Liver (tissue), 9 donors: ENCODE measurements around the gene TSPO2. TPM values are rescaled to one million over a fixed set of nuclear protein-coding genes. Genes with fewer than 3 reads are reported as not detected.

Experiments used
- DNase-seq: peaks from one replicate; pipeline ENCODE4 v3.0.0-alpha.2; 2017; ENCODE audit warnings: low spot score
- H3K27ac ChIP-seq, 2 donors: one replicate each; pipeline ENCODE4 v1.7.0; 2013; ENCODE audit warnings: inconsistent platforms in 2 of 2, low read length in 2 of 2, control low read depth in 1 of 2, low read depth in 1 of 2, mild to moderate bottlenecking in 1 of 2
- H3K27me3 ChIP-seq, 4 donors: one replicate each; pipeline versions ENCODE4 v1.6.1 to v1.7.0; 2013; ENCODE audit warnings: low read length in 3 of 4, inconsistent platforms in 1 of 4, mild to moderate bottlenecking in 1 of 4, moderate library complexity in 1 of 4; ENCODE audit not compliant: control insufficient read depth in 4 of 4, insufficient read depth in 4 of 4
- H3K36me3 ChIP-seq, 4 donors: one replicate each; pipeline versions ENCODE4 v1.6.1 to v1.7.0; 2013; ENCODE audit warnings: low read length in 3 of 4, mild to moderate bottlenecking in 3 of 4, low read depth in 1 of 4, moderate library complexity in 1 of 4; ENCODE audit not compliant: control insufficient read depth in 4 of 4, insufficient read depth in 3 of 4
- H3K4me1 ChIP-seq, 4 donors: one replicate each; pipeline versions ENCODE4 v1.6.1 to v1.7.0; 2013; ENCODE audit warnings: low read length in 3 of 4, mild to moderate bottlenecking in 3 of 4, moderate library complexity in 1 of 4; ENCODE audit not compliant: control insufficient read depth in 4 of 4, insufficient read depth in 4 of 4
- H3K4me3 ChIP-seq, 3 donors: one replicate each; pipeline versions ENCODE4 v1.6.1 to v1.7.0; 2013; ENCODE audit warnings: low read length in 3 of 3, control low read depth in 1 of 3, low read depth in 1 of 3, mild to moderate bottlenecking in 1 of 3
- H3K9ac ChIP-seq, 2 donors: one replicate each; pipeline ENCODE4 v1.7.0; 2013; ENCODE audit warnings: low read length in 2 of 2, mild to moderate bottlenecking in 2 of 2, moderate library complexity in 2 of 2, control low read depth in 1 of 2, low read depth in 1 of 2
- H3K9me3 ChIP-seq, 4 donors: one replicate each; pipeline versions ENCODE4 v1.6.1 to v1.7.0; 2013; ENCODE audit warnings: low read length in 3 of 4; ENCODE audit not compliant: control insufficient read depth in 4 of 4
- ATF3 ChIP-seq: IDR thresholded peaks from 2 replicates; pipeline ENCODE4 v1.6.1; 2016; ENCODE audit warnings: antibody characterized with exemption
- CTCF ChIP-seq: fragments of 150-350 bp; IDR thresholded peaks from 2 replicates; pipeline ENCODE4 v1.5.1; 2017; ENCODE audit warnings: improper control_type of control experiment, low read depth, low read length; ENCODE audit not compliant: missing input control
- EGR1 ChIP-seq, 2 donors: IDR thresholded peaks; 2 replicates each; pipeline ENCODE4 v1.6.1; 2016 to 2018; ENCODE audit warnings: antibody characterized with exemption in 2 of 2, low read depth in 2 of 2
- FOXA1 ChIP-seq: IDR thresholded peaks from 2 replicates; pipeline ENCODE4 v1.6.1; 2016; ENCODE audit warnings: antibody characterized with exemption
- FOXA2 ChIP-seq: IDR thresholded peaks from 2 replicates; pipeline ENCODE4 v1.6.1; 2016; ENCODE audit warnings: antibody characterized with exemption
- GABPA ChIP-seq, 2 donors: IDR thresholded peaks in 1 of 2; conservative IDR thresholded peaks in 1 of 2; 2 replicates each; pipeline ENCODE4 v1.6.1; 2016; ENCODE audit warnings: antibody characterized with exemption in 2 of 2, mild to moderate bottlenecking in 1 of 2, moderate library complexity in 1 of 2
- HNF4A ChIP-seq, 2 donors: conservative IDR thresholded peaks; 2 replicates each; pipeline ENCODE4 v1.6.1; 2016; ENCODE audit warnings: antibody characterized with exemption in 2 of 2, mild to moderate bottlenecking in 2 of 2
- HNF4G ChIP-seq: IDR thresholded peaks from 2 replicates; pipeline ENCODE4 v1.6.1; 2016; ENCODE audit warnings: antibody characterized with exemption
- JUND ChIP-seq, 2 donors: IDR thresholded peaks; 2 replicates each; pipeline ENCODE4 v1.6.1; 2016; ENCODE audit warnings: antibody characterized with exemption in 2 of 2
- MAX ChIP-seq: IDR thresholded peaks from 2 replicates; pipeline ENCODE4 v1.6.1; 2016; ENCODE audit warnings: antibody characterized with exemption
- NR2F2 ChIP-seq: IDR thresholded peaks from 2 replicates; pipeline ENCODE4 v1.6.1; 2016; ENCODE audit warnings: antibody characterized with exemption
- RAD21 ChIP-seq, 2 donors: IDR thresholded peaks; 2 replicates each; pipeline ENCODE4 v1.6.1; 2016; ENCODE audit warnings: antibody characterized with exemption in 2 of 2, mild to moderate bottlenecking in 2 of 2
- REST ChIP-seq: IDR thresholded peaks from 2 replicates; pipeline ENCODE4 v1.6.1; 2016; ENCODE audit warnings: antibody characterized with exemption, mild to moderate bottlenecking
- RXRA ChIP-seq, 2 donors: IDR thresholded peaks; 2 replicates each; pipeline ENCODE4 v1.6.1; 2017 to 2018; ENCODE audit warnings: antibody characterized with exemption in 2 of 2, mild to moderate bottlenecking in 1 of 2
- SP1 ChIP-seq: IDR thresholded peaks from 2 replicates; pipeline ENCODE4 v1.6.1; 2018; ENCODE audit warnings: antibody characterized with exemption, mild to moderate bottlenecking
- TAF1 ChIP-seq: conservative IDR thresholded peaks from 2 replicates; pipeline ENCODE4 v1.6.1; 2016; ENCODE audit warnings: antibody characterized with exemption, mild to moderate bottlenecking
- YY1 ChIP-seq: IDR thresholded peaks from 2 replicates; pipeline ENCODE4 v1.6.1; 2016; ENCODE audit warnings: antibody characterized with exemption, mild to moderate bottlenecking
- ZBTB33 ChIP-seq: IDR thresholded peaks from 2 replicates; pipeline ENCODE4 v1.6.1; 2016; ENCODE audit warnings: antibody characterized with exemption
- WGBS: extraction: QIAGEN DNeasy Blood & Tissue Kit; methylation state at CpG from one replicate; pipeline ENCODE4 v1.1.7; 2013; 5-methylcytosine and 5-hydroxymethylcytosine counted together
- polyA plus RNA-seq, 2 donors: library from polyadenylated mRNA; stranded (reverse) in 1 of 2; unstranded in 1 of 2; fragments of 200-250 nt in 1 of 2; fragments of >200 nt in 1 of 2; fragmentation: Nextera tagmentation in 1 of 2; extraction: Ambion mirVana in 1 of 2; gene quantifications; one replicate each; pipeline versions ENCODE4 v1.2.1 to v1.2.3, GENCODE V29; 2013 to 2015
- total RNA-seq, 2 donors: library from RNA; depleted of rRNA; stranded (reverse); fragments of >200 nt; gene quantifications; one replicate each; pipeline ENCODE4 v1.2.3, GENCODE V29; 2014
- donor health status: healthy.
- donor health status: healthy.
- donor health status: healthy.
- donor health status: healthy.
- donor health status: healthy.

Gene TSPO2
- total and polyA plus RNA-seq, 4 donors, result 0.25 to 64.9 (median 0.43) TPM

GRCh38 chr6:41071923-41072835 lies 29.9 kb downstream of the TSPO2 start, which contains the start of gene OARD1:
OARD1 (minus strand) TSS chr6:41072356; CDS start chr6:41071634, 722 bp downstream.
- TF ChIP-seq RAD21 (IDR thresholded peaks at IDR 0.05) (no peak), ATF3 (peak; percentile 66), HNF4A (conservative IDR thresholded peaks at IDR 0.05) (peak; percentile 4 to 17), ZBTB33 (peak; percentile 90), HNF4G (no peak), SP1 (peak; percentile 71), NR2F2 (peak; percentile 50), EGR1 (IDR thresholded peaks at IDR 0.05; ENCODE audit: low read depth in 2 of 2) (peak; percentile 71 to 88), JUND (IDR thresholded peaks at IDR 0.05) (peak in 1 of 2 donors; percentile 25), FOXA2 (peak; percentile 23), RXRA (IDR thresholded peaks at IDR 0.05) (peak; percentile 47 to 84), TAF1 (peak; percentile 84), GABPA (IDR thresholded peaks at IDR 0.05 in 1 of 2, conservative IDR thresholded peaks at IDR 0.05 in 1 of 2) (peak; percentile 85 to 94), CTCF (no peak), FOXA1 (no peak), REST (peak; percentile 75), YY1 (peak; percentile 98), MAX (peak; percentile 76)
- H3K9me3 ChIP-seq, result no peaks in the 10 kb centered on the region
- DNase-seq, result peak; percentile 99
- peak within 1 kb of the TSS; percentile 99 to 100 for H3K27ac ChIP-seq
- WGBS, result under 1% methylated on average over 63 of the region's 63 CpGs
- H3K4me3 ChIP-seq, result peak within 1 kb of the TSS; percentile 84 to 93 (median 84)
- H3K27me3 ChIP-seq, result no peaks in the 10 kb centered on the region
- H3K36me3 ChIP-seq, result peaks cover 0 to 10% (median 5%) of the 10 kb centered on the region in 4 donors
- H3K9ac ChIP-seq, result peak within 1 kb of the TSS; percentile 98 to 99
- H3K4me1 ChIP-seq, result peaks cover under 1 to 42% (median 34%) of the 10 kb centered on the region in 4 donors
